Fibroblast of lung (primary cell): ENCODE results near the gene TGM2.

Experiments
- CTCF ChIP-seq, 2 donors: IDR thresholded peaks in 1 of 2; conservative IDR thresholded peaks in 1 of 2; 1 replicate in 1 of 2; 2 replicates in 1 of 2; pipeline ENCODE4 v1.5.1; 2011 to 2012; ENCODE audit warnings: low read length in 2 of 2, control low read depth in 1 of 2, inconsistent platforms in 1 of 2, low read depth in 1 of 2, mild to moderate bottlenecking in 1 of 2
- EZH2 ChIP-seq: IDR thresholded peaks from 2 replicates; pipeline ENCODE4 v1.5.1; 2012; ENCODE audit warnings: low read length, control low read depth, mild to moderate bottlenecking; ENCODE audit errors: missing control alignments

- TF ChIP-seq CTCF (conservative IDR thresholded peaks at IDR 0.05 in 1 of 2, IDR thresholded peaks at IDR 0.05 in 1 of 2; ENCODE audit: low read depth in 1 of 2, low read length in 2 of 2): no peak
- no peak for TF ChIP-seq EZH2
Observed at GRCh38 chr20:38117205-38117604, 47.9 kb downstream of the TGM2 start.
